Stomach (tissue), 9 donors: ENCODE measurements around the gene HADHB. TPM values are rescaled to one million over a fixed set of nuclear protein-coding genes. Genes with fewer than 3 reads are reported as not detected.

Source experiments
- DNase-seq, 2 donors: peaks; one replicate each; pipeline versions ENCODE4 v3.0.0 to v3.0.0-alpha.2; 2013 to 2019
- H3K27ac ChIP-seq, 5 donors: fragments of 200-600 bp in 4 of 5; sonication (generic) in 4 of 5; one replicate each; pipeline ENCODE4 v1.5.1; 2013 to 2019; ENCODE audit warnings: mild to moderate bottlenecking in 1 of 5, moderate library complexity in 1 of 5
- H3K27me3 ChIP-seq, 3 donors: fragments of 200-600 bp; sonication (generic); one replicate each; pipeline ENCODE4 v1.5.1; 2017 to 2019; ENCODE audit warnings: mixed run types in 1 of 3
- H3K36me3 ChIP-seq, 4 donors: fragments of 200-600 bp; sonication (generic); 1 replicate in 3 of 4; 2 replicates in 1 of 4; pipeline ENCODE4 v1.5.1; 2016 to 2019
- H3K4me1 ChIP-seq, 4 donors: fragments of 200-600 bp; sonication (generic); one replicate each; pipeline ENCODE4 v1.5.1; 2016 to 2019
- H3K4me3 ChIP-seq, 4 donors: fragments of 200-600 bp; sonication (generic) in 3 of 4; one replicate each; pipeline ENCODE4 v1.5.1; 2016 to 2019; ENCODE audit warnings: mild to moderate bottlenecking in 1 of 4
- H3K9me3 ChIP-seq, 4 donors: fragments of 200-600 bp; sonication (generic); one replicate each; pipeline ENCODE4 v1.5.1; 2016 to 2019
- CTCF ChIP-seq, 7 experiments: fragments of 450-650 bp in 4 of 7; fragments of 200-600 bp in 3 of 7; sonication (generic) in 3 of 7; IDR thresholded peaks; one replicate each; pipeline ENCODE4 v1.5.1; 2016 to 2019; ENCODE audit warnings: antibody characterized with exemption in 7 of 7, control low read depth in 2 of 7, mild to moderate bottlenecking in 1 of 7
- EP300 ChIP-seq: sonication (generic); formaldehyde crosslinking; IDR thresholded peaks from one replicate; pipeline ENCODE4 v1.6.1; 2017; ENCODE audit warnings: antibody characterized with exemption
- POLR2A ChIP-seq, 4 donors: fragments of 450-650 bp; IDR thresholded peaks; one replicate each; pipeline ENCODE4 v1.6.1; 2016; ENCODE audit warnings: antibody characterized with exemption in 4 of 4, control low read depth in 2 of 4, mild to moderate bottlenecking in 1 of 4, moderate library complexity in 1 of 4
- POLR2AphosphoS5 ChIP-seq, 3 donors: sonication (generic); formaldehyde crosslinking; IDR thresholded peaks; one replicate each; pipeline ENCODE4 v1.6.1; 2016; ENCODE audit warnings: antibody characterized with exemption in 3 of 3
- WGBS, 5 donors: extraction: QIAGEN DNeasy Blood & Tissue Kit in 3 of 5; methylation state at CpG; one replicate each; pipeline versions ENCODE4 v1.1.5 to v1.1.7; 2013 to 2018; 5-methylcytosine and 5-hydroxymethylcytosine counted together
- intact Hi-C: fragments of 100-400 bp; cut with DNase I; formaldehyde crosslinking; loops from one replicate; pipeline ENCODE4 v1.15.1; 2023; ENCODE audit warnings: low total_unique reads
- polyA plus RNA-seq, 3 donors: library from polyadenylated mRNA; stranded (reverse); fragments of 200-250 nt; gene quantifications; one replicate each; pipeline ENCODE4 v1.2.3, GENCODE V29; 2013
- total RNA-seq, 5 donors: library from RNA; depleted of rRNA; stranded (reverse); fragments of >200 nt; gene quantifications; one replicate each; pipeline versions ENCODE4 v1.1.0 to v1.2.3, GENCODE V29; 2014 to 2016
- donor health status: healthy with polysubstance abuse.
- donor health status: Bipolar disorder and iron deficiency.
- donor health status: healthy.

The HADHB gene
- total and polyA plus RNA-seq, 8 donors, result 70.4 to 178 (median 91.4) TPM

DNA sequence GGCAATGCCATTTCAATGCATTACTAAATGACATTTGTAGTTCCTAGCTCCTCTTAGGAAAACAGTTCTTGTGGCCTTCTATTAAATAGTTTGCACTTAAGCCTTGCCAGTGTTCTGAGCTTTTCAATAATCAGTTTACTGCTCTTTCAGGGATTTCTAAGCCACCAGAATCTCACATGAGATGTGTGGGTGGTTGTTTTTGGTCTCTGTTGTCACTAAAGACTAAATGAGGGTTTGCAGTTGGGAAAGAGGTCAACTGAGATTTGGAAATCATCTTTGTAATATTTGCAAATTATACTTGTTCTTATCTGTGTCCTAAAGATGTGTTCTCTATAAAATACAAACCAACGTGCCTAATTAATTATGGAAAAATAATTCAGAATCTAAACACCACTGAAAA is 45.3 kb downstream of the HADHB start:
- Histone ChIP-seq H3K36me3 (peaks cover 13 to 61% (median 55%) of the 10 kb centered on the region in 4 donors), H3K27me3 (no peaks in the 10 kb centered on the region), H3K9me3 (no peaks in the 10 kb centered on the region), H3K4me3 (no peak overlapping the region), H3K27ac (no peak overlapping the region), H3K4me1 (no peaks in the 10 kb centered on the region)
- intact Hi-C loops, result no loop called here
- 61 to 76% (median 67%) methylated on average over 1 of the region's 1 CpG for WGBS, 5 donors
- no peak for DNase-seq
- TF ChIP-seq CTCF (IDR thresholded peaks at IDR 0.05), result no peak
- no peak for TF ChIP-seq POLR2A (IDR thresholded peaks at IDR 0.05)
- no peak for TF ChIP-seq POLR2AphosphoS5 (IDR thresholded peaks at IDR 0.05)
- no peak for TF ChIP-seq EP300

DNA sequence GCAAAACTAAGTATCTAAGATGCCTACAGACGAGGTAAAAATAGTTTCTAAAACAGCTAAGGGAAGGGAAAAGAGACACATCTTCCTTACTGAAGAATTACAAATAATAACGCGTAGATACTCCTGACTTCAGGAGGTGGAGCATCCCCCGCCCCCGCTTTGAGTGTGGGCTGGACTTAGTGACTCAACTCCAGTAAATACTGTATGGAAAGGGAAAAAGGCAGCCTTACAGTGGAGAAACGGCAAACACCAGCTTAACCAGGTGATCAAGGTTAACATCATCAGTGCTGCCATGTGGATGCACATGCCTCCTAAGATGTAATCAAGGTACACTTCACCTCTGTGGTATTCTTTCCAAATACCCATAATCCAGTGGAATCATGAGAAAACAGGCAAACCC is 47.9 kb downstream of the HADHB start:
- no peak for TF ChIP-seq EP300
- TF ChIP-seq POLR2A (IDR thresholded peaks at IDR 0.05), result no peak
- TF ChIP-seq CTCF (IDR thresholded peaks at IDR 0.05), result no peak
- TF ChIP-seq POLR2AphosphoS5 (IDR thresholded peaks at IDR 0.05), result no peak

DNA sequence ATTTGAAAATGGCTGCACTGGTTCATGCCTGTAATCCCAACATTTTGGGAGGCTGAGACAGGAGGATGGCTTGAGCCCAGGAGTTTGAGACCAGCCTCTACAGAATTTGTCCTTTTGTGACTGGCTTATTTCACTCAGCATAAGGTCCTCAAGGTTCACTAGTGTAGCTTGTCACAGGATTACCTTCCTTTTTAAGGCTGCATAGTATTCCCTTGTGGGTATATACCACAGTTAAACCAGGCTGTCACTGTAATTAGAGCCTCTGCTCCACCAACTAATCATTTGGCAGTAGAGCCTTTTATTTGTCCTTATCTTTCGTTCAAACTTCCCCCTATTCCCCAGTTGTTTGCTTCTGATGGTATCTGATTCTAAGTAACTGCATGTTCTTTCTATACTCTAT is 50.8 kb downstream of the HADHB start:
- Histone ChIP-seq H3K9me3 (no peaks in the 10 kb centered on the region), H3K4me3 (no peak overlapping the region), H3K36me3 (peaks cover 0 to 7% (median 3%) of the 10 kb centered on the region in 4 donors), H3K27me3 (no peaks in the 10 kb centered on the region), H3K4me1 (peaks cover 6 to 18% (median 17%) of the 10 kb centered on the region in 4 donors), H3K27ac (no peak overlapping the region)
- DNase-seq, result no peak
- intact Hi-C loops, result no loop called here
- WGBS, 5 donors, result 20 to 70% (median 39%) methylated on average over 1 of the region's 1 CpG
- TF ChIP-seq POLR2AphosphoS5 (IDR thresholded peaks at IDR 0.05), result no peak
- no peak for TF ChIP-seq POLR2A (IDR thresholded peaks at IDR 0.05)
- TF ChIP-seq CTCF (IDR thresholded peaks at IDR 0.05), result no peak
- no peak for TF ChIP-seq EP300

More for the DNA sequence above, 47.9 kb downstream of the HADHB start:
- H3K9me3 ChIP-seq, result no peaks in the 10 kb centered on the region
- H3K4me1 ChIP-seq, result no peaks in the 10 kb centered on the region
- no peak overlapping the region for H3K27ac ChIP-seq
- H3K36me3 ChIP-seq, result peaks cover 0 to 35% (median 29%) of the 10 kb centered on the region in 4 donors
- H3K4me3 ChIP-seq, result no peak overlapping the region
- intact Hi-C loops, result no loop called here
- peak in 1 of 2 donors; percentile 34 for DNase-seq
- H3K27me3 ChIP-seq, result no peaks in the 10 kb centered on the region
- 47 to 66% (median 53%) methylated on average over 6 of the region's 6 CpGs for WGBS, 5 donors

- WGBS, 5 donors, result 89 to 98% (median 90%) methylated on average over 3 of the region's 3 CpGs
- no peak for DNase-seq
- no peak for TF ChIP-seq POLR2A (IDR thresholded peaks at IDR 0.05)
- TF ChIP-seq POLR2AphosphoS5 (IDR thresholded peaks at IDR 0.05), result no peak
- no peak for TF ChIP-seq CTCF (IDR thresholded peaks at IDR 0.05)
- TF ChIP-seq EP300, result no peak
- Histone ChIP-seq H3K27me3 (no peaks in the 10 kb centered on the region), H3K9me3 (no peaks in the 10 kb centered on the region), H3K4me1 (peaks cover 8 to 27% (median 20%) of the 10 kb centered on the region in 4 donors), H3K4me3 (no peak overlapping the region), H3K27ac (no peak overlapping the region), H3K36me3 (no peaks in the 10 kb centered on the region)
- intact Hi-C loops, result no loop called here
Measured at GRCh38 chr2:26297061-26297460, 52.3 kb downstream of the HADHB start.
